Measurements from ENCODE around the gene UBE2D3. TPM values are rescaled to one million over a fixed set of nuclear protein-coding genes. Genes with fewer than 3 reads are reported as not detected.

Gene UBE2D3
- total RNA-seq, 1 donor from 2014 or later: 370 TPM

- peaks cover 15% of the 10 kb centered on the region for H3K36me3 Mint-ChIP-seq (ENCODE audit: low read depth, unreplicated experiment)
- H3K4me1 Mint-ChIP-seq (ENCODE audit: unreplicated experiment): peaks cover 29% of the 10 kb centered on the region
- H3K4me3 Mint-ChIP-seq (ENCODE audit: unreplicated experiment): no peak overlapping the region
- no peaks in the 10 kb centered on the region for H3K27me3 Mint-ChIP-seq (ENCODE audit: unreplicated experiment)
- H3K27ac Mint-ChIP-seq (ENCODE audit: unreplicated experiment): peak overlapping the region; percentile 80
- TF ChIP-seq CTCF (IDR thresholded peaks at IDR 0.05; ENCODE audit: unreplicated experiment): no peak
- H3K9me3 Mint-ChIP-seq (ENCODE audit: unreplicated experiment): no peaks in the 10 kb centered on the region
- no peak for DNase-seq (ENCODE audit: low spot score)
Observed at GRCh38 chr4:102809691-102810090, 17.7 kb downstream of the UBE2D3 start.

GRCh38 chr4:102809190-102809589 lies 18.2 kb downstream of the UBE2D3 start:
- H3K9me3 Mint-ChIP-seq (ENCODE audit: unreplicated experiment): no peaks in the 10 kb centered on the region
- DNase-seq (ENCODE audit: low spot score): no peak
- peak overlapping the region; percentile 17 for H3K4me3 Mint-ChIP-seq (ENCODE audit: unreplicated experiment)
- no peak for TF ChIP-seq CTCF (IDR thresholded peaks at IDR 0.05; ENCODE audit: unreplicated experiment)
- peaks cover 15% of the 10 kb centered on the region for H3K36me3 Mint-ChIP-seq (ENCODE audit: low read depth, unreplicated experiment)
- peak overlapping the region; percentile 75 for H3K27ac Mint-ChIP-seq (ENCODE audit: unreplicated experiment)
- peaks cover 27% of the 10 kb centered on the region for H3K4me1 Mint-ChIP-seq (ENCODE audit: unreplicated experiment)
- no peaks in the 10 kb centered on the region for H3K27me3 Mint-ChIP-seq (ENCODE audit: unreplicated experiment)

- H3K36me3 Mint-ChIP-seq (ENCODE audit: low read depth, unreplicated experiment): peaks cover 19% of the 10 kb centered on the region
- peaks cover 25% of the 10 kb centered on the region for H3K4me1 Mint-ChIP-seq (ENCODE audit: unreplicated experiment)
- DNase-seq (ENCODE audit: low spot score): no peak
- H3K27me3 Mint-ChIP-seq (ENCODE audit: unreplicated experiment): no peaks in the 10 kb centered on the region
- no peak for TF ChIP-seq CTCF (IDR thresholded peaks at IDR 0.05; ENCODE audit: unreplicated experiment)
- H3K4me3 Mint-ChIP-seq (ENCODE audit: unreplicated experiment): no peak overlapping the region
- no peaks in the 10 kb centered on the region for H3K9me3 Mint-ChIP-seq (ENCODE audit: unreplicated experiment)
- peak overlapping the region; percentile 64 for H3K27ac Mint-ChIP-seq (ENCODE audit: unreplicated experiment)
Observed at GRCh38 chr4:102808009-102808408, 19.3 kb downstream of the UBE2D3 start.

- H3K27ac Mint-ChIP-seq (ENCODE audit: unreplicated experiment): no peak overlapping the region
- DNase-seq (ENCODE audit: low spot score): no peak
- no peak overlapping the region for H3K4me3 Mint-ChIP-seq (ENCODE audit: unreplicated experiment)
- H3K4me1 Mint-ChIP-seq (ENCODE audit: unreplicated experiment): peaks cover 23% of the 10 kb centered on the region
- no peaks in the 10 kb centered on the region for H3K9me3 Mint-ChIP-seq (ENCODE audit: unreplicated experiment)
- H3K36me3 Mint-ChIP-seq (ENCODE audit: low read depth, unreplicated experiment): peaks cover 19% of the 10 kb centered on the region
- no peaks in the 10 kb centered on the region for H3K27me3 Mint-ChIP-seq (ENCODE audit: unreplicated experiment)
- no peak for TF ChIP-seq CTCF (IDR thresholded peaks at IDR 0.05; ENCODE audit: unreplicated experiment)
Observed at GRCh38 chr4:102807345-102807744, 20.0 kb downstream of the UBE2D3 start.

GRCh38 chr4:102799816-102800215 lies 27.5 kb downstream of the UBE2D3 start:
- Mint-ChIP-seq H3K36me3 (ENCODE audit: low read depth, unreplicated experiment) (peaks cover 32% of the 10 kb centered on the region), H3K4me3 (ENCODE audit: unreplicated experiment) (no peak overlapping the region), H3K27ac (ENCODE audit: unreplicated experiment) (no peak overlapping the region), H3K9me3 (ENCODE audit: unreplicated experiment) (no peaks in the 10 kb centered on the region), H3K27me3 (ENCODE audit: unreplicated experiment) (no peaks in the 10 kb centered on the region), H3K4me1 (ENCODE audit: unreplicated experiment) (no peaks in the 10 kb centered on the region)
- no peak for TF ChIP-seq CTCF (IDR thresholded peaks at IDR 0.05; ENCODE audit: unreplicated experiment)
- no peak for DNase-seq (ENCODE audit: low spot score)

Data from endothelial cell (in vitro differentiated cells).